Dendritic cell treated with granulocyte-macrophage colony-stimulating factor and Interleukin-4, amounts not matched to agents 40 ng/mL and 50 ng/mL, for 4 days (primary cell): ENCODE results near the gene GPR21.

ENCODE experiments used
- H3K27ac Mint-ChIP-seq: one replicate; pipeline ENCODE4 v1.8.0; 2022; ENCODE audit warnings: mild to moderate bottlenecking, mixed read lengths
- H3K27me3 Mint-ChIP-seq: one replicate; pipeline ENCODE4 v1.8.0; 2022; ENCODE audit warnings: mild to moderate bottlenecking, mixed read lengths
- H3K36me3 Mint-ChIP-seq: one replicate; pipeline ENCODE4 v1.8.0; 2022; ENCODE audit warnings: low read depth, mixed read lengths
- H3K4me1 Mint-ChIP-seq: one replicate; pipeline ENCODE4 v1.8.0; 2022; ENCODE audit warnings: low read depth, mixed read lengths
- H3K4me3 Mint-ChIP-seq: one replicate; pipeline ENCODE4 v1.8.0; 2022; ENCODE audit warnings: mild to moderate bottlenecking, moderate library complexity, mixed read lengths
- H3K9me3 Mint-ChIP-seq: one replicate; pipeline ENCODE4 v1.8.0; 2022; ENCODE audit warnings: mixed read lengths
- intact Hi-C: fragments of 100-400 bp; cut with micrococcal nuclease; formaldehyde crosslinking; loops from one replicate; pipeline ENCODE4 v1.15.0; 2022

The GPR21 gene

DNA sequence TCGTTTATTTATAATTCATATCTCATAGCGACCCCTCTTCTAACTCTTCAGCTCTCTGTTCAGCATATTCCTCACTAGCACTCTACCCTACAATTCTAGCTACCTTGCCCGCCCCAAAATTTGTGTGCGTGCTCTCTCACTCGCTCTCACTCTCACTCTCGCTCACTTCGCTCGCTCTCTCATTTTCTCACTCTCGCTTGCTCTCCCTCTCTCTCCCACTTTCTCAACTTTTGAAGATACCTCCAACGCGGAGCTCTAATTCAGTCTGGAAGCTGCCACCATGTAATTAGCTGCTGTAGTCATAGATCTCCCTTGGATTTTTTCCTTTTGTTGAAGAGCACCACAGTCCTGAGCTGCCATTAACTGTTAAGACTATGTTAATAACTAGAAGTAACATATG is 30.4 kb downstream of the GPR21 start:
- Mint-ChIP-seq H3K4me1 (no peaks in the 10 kb centered on the region), H3K27me3 (no peaks in the 10 kb centered on the region), H3K9me3 (no peaks in the 10 kb centered on the region), H3K27ac (no peak overlapping the region), H3K36me3 (peaks cover 85% of the 10 kb centered on the region), H3K4me3 (no peak overlapping the region)
- intact Hi-C loops, result no loop called here

DNA sequence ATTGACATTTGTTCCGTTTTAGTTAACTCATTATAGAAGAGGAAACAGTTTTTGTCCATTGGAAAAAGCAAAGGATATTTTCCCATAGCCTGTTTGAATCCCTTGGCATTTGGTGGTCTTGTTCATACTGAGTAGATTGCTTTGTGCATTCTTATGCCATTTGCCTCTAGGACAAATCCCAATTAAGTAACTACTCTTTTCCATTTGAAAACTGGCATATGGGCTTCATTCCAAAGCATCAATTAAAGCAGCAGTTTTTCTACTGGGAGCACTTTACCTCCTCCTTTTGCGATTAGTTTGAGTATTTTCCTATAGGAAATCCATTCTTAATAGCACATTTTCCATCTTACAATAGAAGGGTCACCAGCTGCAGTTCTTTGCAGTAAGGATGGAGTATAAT is 31.2 kb downstream of the GPR21 start:
- H3K4me3 Mint-ChIP-seq, result no peak overlapping the region
- peaks cover 91% of the 10 kb centered on the region for H3K36me3 Mint-ChIP-seq
- H3K27me3 Mint-ChIP-seq, result no peaks in the 10 kb centered on the region
- intact Hi-C loops, result no loop called here
- H3K9me3 Mint-ChIP-seq, result no peaks in the 10 kb centered on the region
- H3K27ac Mint-ChIP-seq, result no peak overlapping the region
- no peaks in the 10 kb centered on the region for H3K4me1 Mint-ChIP-seq

DNA sequence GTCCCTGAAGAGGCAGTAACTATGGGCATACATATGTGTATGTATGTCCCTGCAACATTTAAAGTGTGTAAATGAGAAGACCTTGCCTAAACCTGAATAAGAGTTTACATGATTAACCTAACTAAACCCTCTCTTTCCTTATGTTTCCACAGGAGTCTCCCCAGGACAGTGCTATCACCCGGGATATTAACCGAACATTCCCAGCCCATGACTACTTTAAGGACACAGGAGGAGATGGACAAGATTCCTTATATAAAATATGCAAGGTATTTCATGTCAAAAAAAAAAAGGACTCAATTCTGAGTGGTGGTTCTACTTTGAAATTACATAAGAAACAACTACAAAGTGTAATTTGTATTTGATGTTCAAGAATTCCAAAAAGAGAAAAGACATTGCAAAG is 31.7 kb downstream of the GPR21 start:
- Mint-ChIP-seq H3K4me3 (no peak overlapping the region), H3K27me3 (no peaks in the 10 kb centered on the region)

DNA sequence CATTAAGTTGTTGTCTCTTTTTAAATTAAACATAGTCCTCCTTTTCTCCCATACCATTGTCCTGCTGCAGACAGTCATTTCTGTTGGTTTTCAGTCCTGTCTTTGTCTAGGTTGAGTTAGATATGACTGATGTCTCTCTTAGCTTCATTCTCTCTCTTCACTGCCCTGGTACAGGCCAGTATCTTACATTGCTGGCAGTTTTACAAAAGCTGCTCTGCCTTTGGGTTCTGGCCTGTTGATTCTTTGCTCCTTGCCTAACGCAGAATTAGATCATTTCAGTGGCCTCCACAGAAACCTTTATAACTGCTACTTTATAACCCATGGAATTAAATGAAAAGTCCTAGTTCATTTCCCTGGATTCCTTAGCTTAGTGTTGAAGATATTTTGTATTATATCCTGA is 33.7 kb downstream of the GPR21 start:
- H3K9me3 Mint-ChIP-seq, result no peaks in the 10 kb centered on the region
- intact Hi-C loops, result no loop called here
- H3K4me3 Mint-ChIP-seq, result no peak overlapping the region
- no peaks in the 10 kb centered on the region for H3K4me1 Mint-ChIP-seq
- H3K36me3 Mint-ChIP-seq, result peaks cover 96% of the 10 kb centered on the region
- H3K27me3 Mint-ChIP-seq, result no peaks in the 10 kb centered on the region
- H3K27ac Mint-ChIP-seq, result no peak overlapping the region

More for the DNA sequence above, 31.7 kb downstream of the GPR21 start:
- intact Hi-C loops, result no loop called here
- Mint-ChIP-seq H3K4me1 (no peaks in the 10 kb centered on the region), H3K27ac (no peak overlapping the region), H3K9me3 (no peaks in the 10 kb centered on the region), H3K36me3 (peaks cover 96% of the 10 kb centered on the region)

DNA sequence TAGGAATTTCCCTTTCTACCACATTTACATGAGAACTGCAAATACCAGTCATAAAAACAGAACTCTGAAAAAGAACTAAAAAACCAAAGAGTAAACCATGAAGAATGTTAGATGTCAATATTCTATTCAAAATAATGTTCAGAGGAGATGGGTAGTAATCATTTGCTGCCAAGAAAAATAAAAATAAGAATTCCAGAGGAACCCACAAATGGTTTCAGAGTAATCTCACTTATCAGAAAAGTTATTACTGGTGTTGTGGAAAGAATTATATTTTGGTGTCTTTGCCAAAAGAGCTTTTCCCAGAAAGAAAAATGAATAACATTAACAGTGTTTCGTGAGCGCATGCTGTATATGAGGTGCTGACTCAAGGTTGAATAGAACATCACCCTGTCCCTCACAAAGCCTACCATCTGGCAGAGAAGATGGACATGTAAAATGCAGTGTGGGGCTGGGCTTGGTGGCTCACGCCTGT is 35.6 kb downstream of the GPR21 start:
- H3K4me3 Mint-ChIP-seq, result no peak overlapping the region
- no peaks in the 10 kb centered on the region for H3K9me3 Mint-ChIP-seq
- intact Hi-C loops, result no loop called here
- H3K27ac Mint-ChIP-seq, result no peak overlapping the region
- H3K36me3 Mint-ChIP-seq, result peaks cover 95% of the 10 kb centered on the region
- H3K27me3 Mint-ChIP-seq, result no peaks in the 10 kb centered on the region
- H3K4me1 Mint-ChIP-seq, result no peaks in the 10 kb centered on the region

DNA sequence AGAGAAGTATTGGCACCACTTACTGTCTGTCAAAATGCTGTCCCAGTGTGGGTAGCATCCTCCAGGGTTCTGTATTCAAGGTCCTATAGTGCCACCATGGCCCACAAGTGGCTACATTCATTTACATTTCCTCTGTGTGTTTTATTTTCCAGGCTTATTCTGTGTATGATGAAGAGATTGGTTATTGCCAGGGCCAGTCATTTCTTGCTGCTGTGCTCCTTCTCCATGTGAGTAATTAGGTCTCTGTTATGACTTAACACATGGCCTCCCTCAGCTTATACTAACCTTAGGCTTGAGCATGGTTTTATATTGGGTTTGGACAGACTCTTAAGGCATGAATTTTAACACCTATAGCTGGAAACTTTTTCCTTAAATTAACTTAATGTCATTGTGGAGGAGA is 36.7 kb downstream of the GPR21 start:
- Mint-ChIP-seq H3K4me3 (no peak overlapping the region), H3K27me3 (no peaks in the 10 kb centered on the region), H3K36me3 (peaks cover 91% of the 10 kb centered on the region), H3K4me1 (no peaks in the 10 kb centered on the region), H3K27ac (no peak overlapping the region), H3K9me3 (no peaks in the 10 kb centered on the region)
- intact Hi-C loops, result no loop called here

DNA sequence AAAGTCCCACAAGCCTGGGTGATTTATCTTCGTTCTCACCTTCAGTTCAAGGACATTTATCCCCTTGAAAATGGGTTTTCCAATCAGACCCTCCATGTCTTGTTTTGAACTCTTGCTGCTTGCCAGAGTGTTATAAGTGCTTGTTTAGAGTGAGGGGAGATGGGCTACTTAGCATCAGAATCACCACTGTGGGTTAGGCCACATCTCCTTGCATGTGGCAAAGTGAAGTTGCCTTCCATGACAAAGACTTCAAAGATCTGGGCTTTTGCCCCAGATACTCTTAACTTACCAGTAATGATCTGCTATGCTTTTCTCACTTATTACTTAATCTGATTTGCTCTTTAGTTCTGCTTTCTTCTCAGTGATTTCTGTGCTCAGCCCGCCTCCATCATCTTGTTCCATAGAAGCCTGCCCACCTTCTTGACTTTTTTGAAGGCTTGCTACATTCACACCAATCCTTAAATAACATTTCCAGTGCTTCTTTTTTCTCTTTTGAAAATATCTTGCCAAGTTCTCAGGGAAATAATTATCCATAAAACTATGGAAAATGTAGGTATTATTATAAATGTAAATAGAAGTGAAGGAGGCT is 39.0 kb downstream of the GPR21 start:
- no peak overlapping the region for H3K27ac Mint-ChIP-seq
- H3K4me1 Mint-ChIP-seq, result no peaks in the 10 kb centered on the region
- H3K4me3 Mint-ChIP-seq, result no peak overlapping the region
- H3K9me3 Mint-ChIP-seq, result no peaks in the 10 kb centered on the region
- no peaks in the 10 kb centered on the region for H3K27me3 Mint-ChIP-seq
- intact Hi-C loops, result no loop called here
- peaks cover 88% of the 10 kb centered on the region for H3K36me3 Mint-ChIP-seq

DNA sequence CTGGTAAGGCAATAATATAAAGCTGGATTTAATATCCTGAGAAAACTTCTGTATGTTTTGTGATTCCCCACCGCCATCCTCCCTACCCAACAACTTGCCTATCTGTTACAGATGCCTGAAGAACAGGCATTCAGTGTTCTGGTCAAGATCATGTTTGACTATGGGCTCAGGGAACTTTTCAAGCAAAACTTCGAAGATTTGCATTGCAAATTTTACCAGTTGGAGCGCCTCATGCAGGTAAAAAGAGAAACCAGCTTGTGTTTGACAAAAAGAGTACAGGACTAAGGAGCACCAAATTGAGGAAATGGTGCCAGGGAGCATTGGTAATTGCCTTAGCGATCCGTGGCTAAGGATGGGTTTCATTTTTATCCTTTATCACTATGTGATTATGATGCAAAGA is 40.0 kb downstream of the GPR21 start:
- Mint-ChIP-seq H3K27me3 (no peaks in the 10 kb centered on the region), H3K9me3 (no peaks in the 10 kb centered on the region), H3K4me1 (no peaks in the 10 kb centered on the region), H3K27ac (no peak overlapping the region), H3K4me3 (no peak overlapping the region), H3K36me3 (peaks cover 89% of the 10 kb centered on the region)
- intact Hi-C loops, result no loop called here

DNA sequence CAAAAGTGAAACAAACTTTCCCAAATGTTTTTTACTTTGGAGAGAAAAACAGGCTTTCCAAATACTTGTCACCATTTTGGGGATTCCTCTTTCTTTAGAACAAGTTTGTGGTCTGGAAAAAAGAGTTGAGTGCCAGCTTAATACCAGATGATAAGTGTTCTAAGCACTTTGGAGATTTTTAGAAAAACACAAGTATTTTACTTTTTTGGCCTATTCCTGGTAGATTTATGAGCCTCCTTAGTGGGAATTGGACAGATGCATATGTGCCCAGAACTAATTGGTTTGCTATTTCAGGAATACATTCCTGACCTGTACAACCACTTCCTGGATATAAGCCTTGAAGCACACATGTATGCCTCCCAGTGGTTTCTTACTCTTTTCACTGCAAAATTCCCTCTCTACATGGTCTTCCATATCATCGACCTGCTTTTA is 40.5 kb downstream of the GPR21 start:
- Mint-ChIP-seq H3K9me3 (no peaks in the 10 kb centered on the region), H3K27me3 (no peaks in the 10 kb centered on the region), H3K27ac (no peak overlapping the region), H3K4me1 (no peaks in the 10 kb centered on the region), H3K4me3 (no peak overlapping the region), H3K36me3 (peaks cover 90% of the 10 kb centered on the region)
- intact Hi-C loops, result no loop called here

DNA sequence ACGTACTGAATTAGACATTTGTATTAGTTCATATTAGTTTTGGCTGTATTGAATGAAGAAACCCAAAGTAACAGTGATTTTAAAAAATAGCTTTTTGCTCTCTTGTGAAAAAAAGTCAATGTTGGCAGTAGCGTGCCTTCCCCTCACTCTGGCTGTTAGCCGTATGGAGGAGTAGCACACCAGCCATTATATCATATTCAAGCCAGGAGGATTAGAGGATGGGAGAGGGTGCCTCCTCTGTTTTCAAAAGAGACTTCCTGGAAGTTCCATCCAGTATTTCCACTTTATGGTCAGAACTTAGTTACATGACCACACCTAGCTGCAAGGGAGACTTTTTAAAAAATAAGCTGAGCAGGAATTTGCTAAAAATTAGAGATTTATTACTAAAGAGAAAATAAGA is 41.2 kb downstream of the GPR21 start:
- no peak overlapping the region for H3K27ac Mint-ChIP-seq
- no peaks in the 10 kb centered on the region for H3K9me3 Mint-ChIP-seq
- no peaks in the 10 kb centered on the region for H3K4me1 Mint-ChIP-seq
- no peaks in the 10 kb centered on the region for H3K27me3 Mint-ChIP-seq
- no peak overlapping the region for H3K4me3 Mint-ChIP-seq
- H3K36me3 Mint-ChIP-seq, result peaks cover 90% of the 10 kb centered on the region
- intact Hi-C loops, result no loop called here

DNA sequence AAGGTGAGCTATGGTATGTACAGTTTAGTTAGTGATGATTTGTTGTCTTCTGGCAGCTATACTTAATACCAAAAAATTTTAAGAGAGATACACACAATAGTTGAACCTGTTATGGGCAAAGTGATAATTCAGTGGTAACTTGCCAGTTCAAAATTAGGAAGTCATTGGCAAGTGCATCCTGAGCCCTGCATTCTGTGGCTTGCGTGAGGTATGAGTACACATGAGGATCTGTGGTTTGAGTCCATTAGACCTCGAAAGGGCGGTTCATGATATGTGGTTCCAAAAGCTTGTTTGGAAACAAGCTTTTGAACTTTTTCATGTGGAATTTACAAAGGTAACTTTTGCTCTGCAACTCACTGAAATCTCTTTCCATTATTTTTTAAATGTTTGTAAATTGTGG is 47.0 kb downstream of the GPR21 start:
- peaks cover 99% of the 10 kb centered on the region for H3K36me3 Mint-ChIP-seq
- no peaks in the 10 kb centered on the region for H3K4me1 Mint-ChIP-seq
- intact Hi-C loops, result no loop called here
- no peaks in the 10 kb centered on the region for H3K9me3 Mint-ChIP-seq
- H3K27ac Mint-ChIP-seq, result no peak overlapping the region
- H3K27me3 Mint-ChIP-seq, result no peaks in the 10 kb centered on the region
- no peak overlapping the region for H3K4me3 Mint-ChIP-seq

DNA sequence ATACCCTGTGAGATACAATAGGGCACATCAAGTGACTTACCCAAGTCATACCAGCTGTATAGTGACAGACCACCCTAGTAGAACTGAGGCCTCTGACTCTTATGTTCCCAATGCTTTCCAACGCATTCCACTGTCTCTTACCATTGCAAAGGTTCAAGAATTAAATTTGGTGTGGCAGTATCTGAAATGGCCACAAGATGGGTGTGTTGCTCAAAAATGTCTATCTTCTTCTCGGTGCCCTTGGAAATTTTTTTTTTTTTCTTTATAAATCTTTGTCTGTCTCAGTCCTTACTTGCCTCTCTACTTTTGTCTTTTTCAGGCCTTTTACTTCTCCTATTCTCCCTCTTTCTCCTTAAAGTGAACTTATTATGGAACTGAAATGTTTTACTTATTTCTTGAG is 48.4 kb downstream of the GPR21 start:
- peaks cover 98% of the 10 kb centered on the region for H3K36me3 Mint-ChIP-seq
- intact Hi-C loops, result loop anchor here (1.0 kb wide), 1 partner anchor 268 kb away; no protein-coding TSS in a partner anchor
- no peaks in the 10 kb centered on the region for H3K27me3 Mint-ChIP-seq
- H3K27ac Mint-ChIP-seq, result no peak overlapping the region
- H3K4me1 Mint-ChIP-seq, result no peaks in the 10 kb centered on the region
- no peaks in the 10 kb centered on the region for H3K9me3 Mint-ChIP-seq
- H3K4me3 Mint-ChIP-seq, result no peak overlapping the region

DNA sequence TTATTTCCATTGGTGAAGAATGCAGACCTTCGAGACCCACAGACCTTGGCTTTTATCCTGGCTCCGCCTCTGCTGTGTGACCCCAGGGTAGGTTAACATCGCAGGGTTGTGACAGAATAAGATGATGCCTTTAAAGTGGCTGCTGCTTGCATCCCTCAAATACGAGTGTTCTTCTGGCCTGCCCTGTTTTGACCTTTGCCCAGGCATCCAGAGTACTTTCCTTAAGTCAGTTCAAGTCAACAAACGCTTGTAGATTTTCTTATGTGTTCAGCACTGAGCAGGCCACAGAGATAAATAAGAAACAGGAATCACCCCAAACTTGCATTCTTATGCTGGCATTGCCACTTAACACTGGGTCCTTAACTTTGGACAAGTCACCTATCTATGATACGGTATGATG is 50.2 kb downstream of the GPR21 start:
- intact Hi-C loops, result no loop called here
- no peak overlapping the region for H3K27ac Mint-ChIP-seq
- H3K4me3 Mint-ChIP-seq, result no peak overlapping the region
- H3K27me3 Mint-ChIP-seq, result no peaks in the 10 kb centered on the region
- H3K4me1 Mint-ChIP-seq, result no peaks in the 10 kb centered on the region
- no peaks in the 10 kb centered on the region for H3K9me3 Mint-ChIP-seq
- H3K36me3 Mint-ChIP-seq, result peaks cover 99% of the 10 kb centered on the region

DNA sequence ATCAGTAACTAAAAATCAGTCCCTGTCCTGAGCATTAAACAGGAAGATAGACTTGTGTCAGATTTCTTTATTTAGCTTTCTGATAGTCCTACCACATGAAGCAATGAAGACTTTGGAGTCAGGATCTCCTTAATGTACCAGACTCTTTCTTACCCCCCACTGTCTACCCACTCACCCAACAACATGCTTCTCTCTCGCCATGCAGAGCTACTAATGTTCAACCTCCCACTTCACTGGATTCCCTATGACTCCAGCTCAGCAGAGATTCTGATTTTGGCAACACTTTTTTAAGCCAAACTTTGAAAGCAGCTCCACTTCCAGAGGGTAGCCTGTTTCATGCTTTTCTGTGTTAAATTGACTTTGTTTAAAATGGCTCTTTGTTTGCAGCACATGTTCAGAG is 50.8 kb downstream of the GPR21 start:
- Mint-ChIP-seq H3K27me3 (no peaks in the 10 kb centered on the region), H3K4me1 (no peaks in the 10 kb centered on the region), H3K9me3 (no peaks in the 10 kb centered on the region), H3K27ac (no peak overlapping the region), H3K36me3 (peaks cover 99% of the 10 kb centered on the region), H3K4me3 (no peak overlapping the region)
- intact Hi-C loops, result no loop called here
